HG02938 (cell line): ENCODE data around the gene ENDOD1.

ENCODE experiments used
- ATAC-seq: cut with Tn5 transposase; IDR thresholded peaks from one replicate; pipeline ENCODE4 v1.9.1; 2021; ENCODE audit warnings: mild to moderate bottlenecking, moderate library complexity; ENCODE audit not compliant: unreplicated experiment

The ENDOD1 gene

DNA sequence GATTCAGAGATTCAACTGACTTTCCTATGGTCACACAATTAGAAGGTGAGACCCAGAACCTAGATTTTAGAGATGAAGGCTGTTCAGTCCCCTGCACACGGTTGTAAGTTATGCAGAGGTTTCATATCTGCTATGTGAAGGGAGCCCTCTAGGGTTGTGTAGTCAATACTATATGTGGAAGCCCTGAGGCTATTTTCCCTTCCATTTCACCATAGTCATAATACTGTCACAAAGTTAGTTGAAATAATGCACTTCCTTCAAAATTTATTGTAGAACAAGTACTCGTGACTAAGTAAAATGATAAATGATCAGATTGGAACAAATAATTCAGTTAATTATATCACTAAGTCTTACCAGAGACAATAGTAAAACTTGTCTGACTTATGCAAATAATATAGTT is 48.8 kb downstream of the ENDOD1 start:
- ATAC-seq, result peak; percentile 79

DNA sequence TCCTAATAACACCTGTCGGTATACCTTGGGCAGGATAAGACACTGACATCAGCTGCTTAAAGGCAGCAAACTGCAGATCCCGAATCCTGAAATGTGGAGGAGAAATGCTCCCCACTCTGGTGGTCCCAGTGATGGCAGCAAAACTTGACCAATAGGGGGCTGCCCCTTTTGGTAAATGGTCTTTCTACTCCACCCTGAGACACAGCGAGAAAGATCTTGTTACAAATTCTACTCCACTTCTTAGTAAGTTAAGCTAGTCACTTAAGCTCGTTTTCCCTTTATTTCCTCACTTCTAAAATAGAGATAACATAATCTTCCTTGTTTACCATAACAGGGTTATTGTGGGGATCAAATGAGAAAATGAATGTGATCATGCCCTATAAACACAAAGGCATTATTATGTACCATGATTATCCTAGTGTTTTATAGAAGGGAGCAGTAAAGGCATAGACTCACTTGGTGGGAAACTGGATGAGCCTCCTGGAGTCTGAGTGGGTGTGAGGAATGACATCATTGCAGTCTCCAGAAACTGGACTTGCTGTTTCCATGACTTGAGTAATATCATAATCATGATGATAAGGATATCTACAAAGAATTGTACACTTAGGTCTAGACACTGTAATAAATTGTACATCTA is 50.9 kb downstream of the ENDOD1 start:
- ATAC-seq, result no peak

DNA sequence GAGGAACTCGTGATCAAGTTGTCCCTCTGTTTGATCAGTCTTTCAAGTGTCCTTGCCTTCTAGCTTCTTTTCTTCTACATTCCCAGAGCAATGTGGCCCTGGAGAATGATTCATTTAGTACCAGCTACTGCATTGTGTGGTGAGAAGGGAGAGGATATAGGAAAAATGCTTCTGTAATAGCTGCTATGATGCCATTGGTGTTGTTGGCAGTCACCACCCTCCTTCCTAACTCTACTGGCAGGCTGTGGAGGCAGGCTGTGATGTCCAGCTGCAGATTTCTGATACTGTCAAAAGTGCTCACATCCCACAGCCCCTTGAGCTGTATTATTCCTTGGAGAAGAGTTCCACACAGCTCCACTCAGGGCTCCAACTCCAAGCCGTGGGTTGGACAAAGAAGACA is 52.8 kb downstream of the ENDOD1 start:
- no peak for ATAC-seq

DNA sequence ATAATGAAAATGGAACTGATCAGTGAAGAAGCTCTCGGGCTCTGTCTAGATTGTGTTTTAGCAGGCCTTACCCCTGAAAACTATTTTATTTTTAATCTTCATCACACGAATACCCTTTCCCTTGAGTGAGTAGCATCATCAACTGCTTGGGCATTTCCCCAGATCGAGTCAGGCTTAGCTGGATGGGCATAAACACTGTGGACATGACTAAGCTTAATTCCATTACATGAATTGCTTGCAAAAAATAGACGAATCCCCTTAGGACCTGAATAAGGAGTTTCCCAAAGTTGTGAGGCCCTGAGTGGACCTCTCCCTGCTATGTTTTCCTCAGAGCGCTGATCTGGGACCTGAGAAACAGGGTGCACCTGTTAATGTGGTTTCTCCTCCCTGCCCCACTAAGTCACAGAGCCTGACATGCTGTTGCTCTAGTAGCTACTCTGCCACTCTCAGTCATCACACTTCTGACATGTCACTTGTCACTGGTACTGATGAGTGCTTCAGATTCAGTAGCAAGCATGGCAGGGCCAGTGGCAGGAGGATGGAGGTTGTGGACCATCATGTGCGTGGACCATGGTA is 53.5 kb downstream of the ENDOD1 start:
- ATAC-seq, result no peak

DNA sequence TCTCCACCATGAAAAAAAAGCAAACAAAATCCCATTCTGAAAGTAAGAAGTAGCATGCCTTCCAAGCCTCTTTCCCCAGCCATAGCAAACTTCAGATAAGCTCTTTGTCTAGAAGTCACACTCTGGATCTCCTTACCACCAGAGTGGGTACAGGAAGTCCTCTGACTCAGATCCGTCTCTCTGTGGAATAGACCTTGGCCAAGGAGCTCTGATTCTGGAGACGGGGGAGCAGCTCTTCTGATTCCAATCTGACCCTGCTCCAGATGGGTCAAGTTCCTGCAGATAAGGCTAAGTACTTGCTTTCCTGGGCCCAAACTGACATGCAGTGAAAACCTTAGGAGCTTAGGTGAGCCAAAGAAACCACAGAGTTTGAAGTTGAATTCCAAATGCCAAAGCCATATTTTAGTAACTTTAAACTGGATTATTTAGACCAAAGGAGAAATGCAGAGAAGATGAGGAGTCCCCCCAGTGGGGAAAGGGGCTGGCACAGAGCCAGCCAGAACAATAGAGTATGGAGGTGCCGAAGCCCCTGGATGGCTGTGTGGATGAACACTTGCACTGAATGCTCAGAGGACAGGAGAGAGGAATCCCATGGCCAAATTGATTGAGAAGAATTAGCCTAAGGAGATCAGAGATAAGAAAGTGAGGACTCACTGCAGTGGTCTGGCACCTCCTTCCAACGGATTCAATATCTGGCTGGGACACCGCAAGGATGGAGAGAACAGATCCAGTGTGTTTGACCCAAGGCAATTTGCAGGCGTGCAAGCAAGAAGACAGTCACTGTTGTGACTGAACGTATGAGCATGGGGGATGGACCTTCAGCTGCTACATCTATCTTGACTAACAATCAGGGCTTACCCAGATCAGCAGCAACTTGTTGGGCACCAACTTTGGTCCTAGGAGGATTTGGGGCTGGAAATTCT is 54.9 kb downstream of the ENDOD1 start:
- no peak for ATAC-seq

DNA sequence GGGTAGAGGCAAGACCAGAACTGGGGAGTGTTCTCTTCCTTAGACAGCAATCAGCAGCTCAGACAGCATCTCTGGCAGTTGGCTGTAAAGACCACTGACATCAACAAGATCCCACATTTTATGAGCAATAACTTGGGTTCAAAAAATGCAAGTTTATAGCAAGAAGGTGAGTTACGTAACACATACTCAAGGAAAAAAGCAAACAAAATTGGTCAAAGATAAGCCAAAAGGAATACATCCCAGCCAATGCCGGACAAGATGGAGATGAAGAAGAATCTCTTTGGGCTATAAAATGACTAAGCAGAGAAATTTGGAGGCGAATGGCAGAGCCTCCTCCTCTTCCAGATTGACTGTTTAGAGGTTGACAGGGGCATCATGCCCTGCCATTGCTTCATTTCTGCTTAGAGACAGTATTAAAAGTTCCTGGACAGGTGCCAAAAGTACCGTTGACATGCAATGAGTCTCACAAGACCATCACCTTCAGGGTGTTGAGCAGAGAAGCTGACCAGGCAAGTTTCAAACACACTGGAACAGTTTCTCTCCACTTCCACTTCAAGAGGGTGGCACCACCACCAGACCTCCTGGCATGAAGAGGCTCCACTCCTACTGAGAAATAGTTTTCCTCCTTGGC is 55.9 kb downstream of the ENDOD1 start:
- no peak for ATAC-seq

DNA sequence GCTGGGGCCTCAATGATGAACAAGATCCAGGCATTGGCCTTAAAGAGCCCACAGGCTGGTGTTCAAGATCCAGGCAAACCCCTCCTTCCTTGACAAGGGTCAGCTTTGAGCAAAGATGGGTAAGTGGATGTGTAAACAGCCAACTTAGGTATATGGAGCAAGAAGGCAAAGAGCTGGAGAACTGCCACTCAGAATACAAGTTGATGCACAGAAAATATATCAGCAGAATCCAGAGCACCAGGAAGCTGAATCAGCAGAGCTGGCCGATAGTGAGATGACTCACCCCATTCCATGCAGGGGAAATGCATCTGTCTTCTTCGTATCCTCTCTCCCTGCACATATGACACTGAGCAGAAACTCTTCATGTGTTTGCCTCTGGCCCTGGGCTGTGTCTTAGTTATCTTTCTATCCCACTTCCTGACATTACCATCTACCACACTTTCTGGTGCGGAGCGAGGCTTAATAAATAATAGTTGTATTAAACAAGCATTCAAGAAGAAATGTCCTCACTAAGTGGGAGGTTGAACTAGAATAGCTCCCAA is 57.8 kb downstream of the ENDOD1 start:
- no peak for ATAC-seq

DNA sequence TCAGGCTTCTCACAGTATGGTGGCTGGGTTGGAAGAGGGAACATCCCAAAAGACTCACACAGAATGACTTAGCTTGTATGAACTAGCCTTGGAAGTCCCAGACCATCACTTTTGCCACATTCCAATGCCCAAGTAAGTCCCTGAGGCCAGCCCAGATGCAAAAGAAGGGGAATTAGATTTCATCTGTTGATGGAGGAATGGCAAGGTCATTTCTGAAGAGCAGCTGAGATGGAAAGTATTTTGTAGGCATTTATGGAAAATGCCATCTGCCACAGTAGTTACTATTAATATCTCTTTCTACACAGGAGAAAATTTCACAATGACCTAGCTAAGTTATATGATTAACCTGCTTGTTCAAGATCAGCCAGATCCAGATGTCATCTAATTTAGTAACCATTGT is 58.8 kb downstream of the ENDOD1 start:
- ATAC-seq, result no peak

DNA sequence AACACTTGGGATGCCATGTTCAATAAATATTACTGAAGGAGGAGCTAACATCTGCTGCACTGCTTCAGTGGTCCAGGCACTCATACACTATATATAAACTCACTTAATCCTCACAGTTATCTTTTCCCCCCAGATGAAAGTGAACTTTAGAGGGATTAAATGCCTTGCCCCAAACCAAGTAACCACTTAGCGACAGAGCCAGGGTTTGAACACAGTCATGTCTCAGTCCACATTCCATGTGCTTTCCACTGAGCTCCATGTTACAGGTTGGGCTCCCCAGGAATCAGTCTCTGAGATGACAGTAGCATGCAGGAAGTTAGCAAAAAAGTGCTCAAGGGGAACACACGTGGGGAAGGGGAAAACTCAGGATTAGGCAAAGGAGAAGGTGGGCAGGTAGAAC is 59.3 kb downstream of the ENDOD1 start:
- ATAC-seq, result no peak

DNA sequence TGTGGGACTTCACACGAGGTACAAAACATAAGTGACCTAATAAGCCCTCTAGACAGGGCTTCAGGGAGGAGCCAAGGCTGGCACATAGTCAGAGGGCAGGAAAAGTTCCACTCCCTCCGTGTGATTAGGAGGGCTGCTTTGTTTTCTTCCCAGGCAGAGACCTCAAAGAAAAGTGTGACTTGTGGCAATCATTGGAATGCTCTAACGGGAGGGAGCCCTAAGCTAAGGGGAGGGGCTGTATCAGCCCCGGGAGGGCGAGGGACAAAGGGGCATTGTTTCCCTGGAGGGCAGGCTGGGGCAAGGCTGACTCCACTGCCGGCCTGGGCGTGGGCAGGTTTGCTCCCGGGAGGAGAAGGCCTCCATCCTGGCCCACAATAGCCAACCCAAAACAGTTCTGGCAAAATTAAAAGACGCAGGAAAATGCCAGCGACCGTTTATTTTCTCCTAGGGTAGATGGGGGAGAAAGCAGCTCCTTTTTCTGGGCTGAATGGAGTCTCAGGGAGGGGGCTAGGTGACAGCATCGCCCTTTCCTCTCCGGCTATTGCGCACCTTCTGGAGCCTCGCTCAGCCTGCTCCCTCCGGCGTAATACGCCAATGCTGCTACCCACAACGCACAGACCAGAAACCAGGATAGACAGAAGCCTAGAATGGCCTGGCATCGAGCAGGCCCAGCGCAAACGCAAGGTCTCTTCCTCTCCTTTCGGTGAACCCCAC is 60.2 kb downstream of the ENDOD1 start:
- ATAC-seq, result no peak

DNA sequence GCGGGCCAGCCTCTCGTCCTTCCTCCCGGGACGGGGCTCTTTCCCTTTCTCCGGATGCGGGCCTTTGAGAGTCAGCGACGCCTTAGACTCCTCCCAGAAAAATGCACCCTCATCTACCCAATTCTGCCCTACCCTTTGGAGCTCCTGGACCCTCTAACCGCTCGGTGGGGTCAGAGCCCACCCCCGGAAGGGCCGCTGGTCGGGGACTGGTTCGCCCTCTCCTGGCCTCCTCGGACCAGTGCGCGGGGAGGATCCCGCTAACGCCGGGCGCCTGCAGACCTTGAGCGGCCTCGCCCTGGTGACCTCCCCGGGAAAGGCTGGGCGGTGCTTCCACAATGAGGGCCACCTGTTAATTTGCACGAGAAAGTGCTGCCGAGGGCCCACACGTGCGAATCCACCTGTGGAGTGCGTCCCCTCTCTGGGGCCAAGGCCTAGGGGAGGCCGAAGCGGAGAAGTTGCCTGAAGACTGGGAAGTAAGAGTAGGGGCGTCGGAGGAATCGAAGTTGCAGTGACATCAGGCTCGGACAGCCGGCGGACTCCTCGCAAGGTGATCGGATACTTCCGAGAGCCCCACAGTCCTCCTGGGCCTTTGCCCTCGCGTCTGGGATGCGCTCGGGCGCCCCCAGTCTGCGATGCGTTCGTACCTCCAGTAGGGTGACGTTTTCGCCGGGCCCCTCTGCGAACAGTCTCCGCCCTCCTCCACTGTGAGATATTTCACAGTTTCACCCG is 61.5 kb downstream of the ENDOD1 start:
- peak; percentile 84 for ATAC-seq

DNA sequence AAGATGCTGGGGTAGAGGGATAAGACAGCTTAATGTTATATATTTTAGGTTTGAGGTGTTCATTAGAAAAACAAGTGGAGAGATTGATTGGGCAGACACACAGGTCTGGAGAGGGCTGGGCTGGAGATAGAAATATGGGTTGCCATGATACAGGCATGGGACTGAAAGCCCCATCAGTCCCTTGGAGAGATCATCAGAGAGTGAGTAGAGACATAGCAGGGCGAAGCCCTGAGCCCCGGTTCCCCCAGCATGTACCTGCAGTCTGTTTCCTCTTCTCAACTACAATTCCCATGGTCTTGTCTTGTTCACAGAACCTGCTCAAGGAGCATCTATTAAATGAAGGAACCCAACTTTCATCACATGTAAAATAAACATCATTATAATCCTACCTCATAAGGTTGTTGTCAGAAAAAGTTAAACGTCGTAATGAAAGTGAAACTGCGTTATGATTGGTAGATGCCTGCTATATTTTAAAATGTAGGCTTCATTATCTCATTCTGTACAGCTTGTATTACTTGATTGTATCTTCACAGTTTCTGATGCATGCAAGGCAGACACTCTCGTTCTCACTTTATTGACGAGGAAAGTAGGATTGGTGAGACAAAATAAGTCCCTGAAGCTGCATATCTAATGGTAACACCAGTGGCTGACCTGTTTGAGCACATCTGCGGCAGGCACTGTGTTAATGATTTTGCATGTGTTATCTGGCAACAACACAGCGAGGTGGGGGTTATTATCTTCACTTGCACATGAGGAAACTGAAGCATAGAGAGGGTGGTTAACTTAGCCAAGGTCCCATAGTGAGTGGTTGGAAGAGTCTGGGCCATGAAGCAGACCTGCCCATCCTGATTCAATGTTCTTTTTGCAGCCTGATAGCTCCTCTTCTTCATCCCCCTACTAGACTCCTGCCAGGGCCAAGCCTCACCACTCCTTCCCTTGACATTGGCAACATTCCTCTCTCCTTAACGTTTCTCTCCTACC is 63.5 kb downstream of the ENDOD1 start:
- ATAC-seq, result no peak

DNA sequence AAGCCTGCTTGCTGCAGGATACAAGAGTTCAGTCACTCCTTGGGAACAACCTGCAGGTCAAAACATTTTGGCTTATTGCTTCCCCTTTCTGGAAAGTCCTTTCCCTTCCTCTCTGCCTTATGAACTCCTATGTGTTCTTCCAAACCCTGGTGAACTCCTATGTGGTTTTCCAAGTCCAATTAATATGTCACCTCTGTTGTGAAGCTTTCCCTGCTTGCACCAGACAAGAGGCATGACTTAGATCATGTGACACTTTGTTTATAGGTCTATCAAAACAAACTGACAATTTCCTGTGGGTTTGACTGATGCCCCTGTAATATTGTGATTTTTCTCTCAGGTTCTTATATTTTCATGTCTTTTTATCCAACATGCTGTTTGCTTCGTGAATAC is 64.2 kb downstream of the ENDOD1 start:
- no peak for ATAC-seq

DNA sequence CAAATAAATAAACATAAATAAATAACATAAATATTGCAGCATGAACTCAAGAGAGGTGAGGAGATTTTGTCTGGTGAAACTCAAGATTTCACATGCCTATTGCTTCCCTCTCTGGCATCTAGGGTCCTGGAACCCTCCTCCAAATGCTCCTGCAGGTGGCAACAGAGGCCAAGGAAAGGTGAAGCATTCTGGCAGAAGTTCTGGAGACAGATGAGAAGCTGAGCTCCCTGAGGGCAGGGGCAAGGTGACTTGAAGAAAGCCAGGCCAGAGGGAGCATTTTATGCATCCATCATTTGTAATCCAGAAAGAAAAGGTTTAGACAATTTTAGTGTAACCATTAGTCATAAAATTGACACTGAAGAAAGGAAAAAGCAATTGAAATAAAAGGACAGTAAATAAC is 64.9 kb downstream of the ENDOD1 start:
- no peak for ATAC-seq

DNA sequence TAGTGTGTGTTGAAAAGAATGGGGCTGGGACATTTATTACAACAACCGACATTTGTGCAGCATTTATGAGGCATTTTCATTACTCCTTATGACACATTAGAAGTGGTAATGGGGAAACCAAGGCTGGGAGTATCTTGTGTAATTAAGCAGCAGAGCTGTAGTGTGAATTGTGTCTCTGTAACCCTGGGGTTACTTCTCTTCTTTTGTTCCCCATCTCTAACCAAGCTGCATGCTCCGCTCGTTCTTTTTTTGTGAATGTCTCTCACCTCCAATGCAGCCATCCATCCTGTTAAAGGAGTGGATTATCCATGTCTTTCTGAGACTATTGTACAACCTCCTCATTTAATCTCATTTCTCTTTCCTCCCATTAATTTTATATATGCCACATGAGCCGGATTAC is 65.7 kb downstream of the ENDOD1 start:
- no peak for ATAC-seq

DNA sequence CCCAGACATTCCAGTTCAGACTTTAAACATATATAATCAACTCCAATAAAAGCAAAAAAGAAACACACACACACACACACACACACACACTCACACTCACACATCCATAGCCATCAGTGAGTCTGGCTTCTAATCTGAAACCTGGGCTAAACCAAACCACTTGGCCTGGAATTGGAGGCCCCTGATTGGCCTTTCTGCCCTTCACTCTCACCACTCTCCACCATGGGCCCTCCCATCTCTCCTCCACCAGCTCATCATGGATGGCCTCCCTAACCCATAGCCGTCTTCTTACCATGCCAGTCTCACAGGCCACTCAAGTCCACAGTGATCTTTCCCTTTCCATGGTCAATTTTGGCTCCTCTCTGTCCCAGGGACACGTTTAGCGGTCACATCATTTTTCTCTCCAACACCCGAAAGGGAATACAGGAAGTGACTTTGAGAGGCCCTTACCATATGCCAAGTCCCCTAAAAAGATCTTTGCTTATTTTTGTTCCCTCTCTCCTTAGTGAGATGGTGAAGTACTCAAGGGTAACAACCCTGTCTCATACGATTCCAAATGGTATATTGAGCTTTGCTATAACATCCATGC is 66.6 kb downstream of the ENDOD1 start:
- ATAC-seq, result no peak

DNA sequence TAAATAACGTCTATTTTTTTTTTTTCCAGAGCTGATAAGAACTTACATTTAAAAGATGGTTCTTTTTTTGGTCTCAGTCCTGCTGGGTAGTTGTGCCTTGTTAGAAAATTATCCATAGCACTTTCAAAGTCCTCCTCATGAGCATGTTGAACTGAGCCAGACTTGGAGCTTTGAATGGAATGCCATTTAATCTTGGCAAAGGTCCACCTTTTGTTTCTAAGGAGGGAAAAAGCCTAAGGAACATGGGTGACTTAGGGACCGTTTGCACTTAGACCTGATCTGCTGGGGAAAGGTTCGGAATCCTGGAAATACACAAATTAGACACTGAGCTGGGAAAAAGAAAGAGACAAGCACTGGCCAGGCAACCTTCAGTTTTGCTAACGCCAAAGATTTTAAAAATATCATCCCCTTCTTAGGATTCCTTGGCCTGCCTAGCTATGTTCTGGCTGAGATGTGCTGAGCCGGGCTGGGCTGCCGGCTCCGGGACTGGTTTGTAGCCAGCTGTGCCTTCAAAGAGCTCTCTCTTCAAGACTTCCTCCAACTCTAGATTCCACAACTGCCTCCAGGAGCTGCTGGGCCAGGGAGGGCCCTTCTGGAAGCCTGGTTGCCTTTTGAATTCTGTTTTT is 67.4 kb downstream of the ENDOD1 start:
- no peak for ATAC-seq

DNA sequence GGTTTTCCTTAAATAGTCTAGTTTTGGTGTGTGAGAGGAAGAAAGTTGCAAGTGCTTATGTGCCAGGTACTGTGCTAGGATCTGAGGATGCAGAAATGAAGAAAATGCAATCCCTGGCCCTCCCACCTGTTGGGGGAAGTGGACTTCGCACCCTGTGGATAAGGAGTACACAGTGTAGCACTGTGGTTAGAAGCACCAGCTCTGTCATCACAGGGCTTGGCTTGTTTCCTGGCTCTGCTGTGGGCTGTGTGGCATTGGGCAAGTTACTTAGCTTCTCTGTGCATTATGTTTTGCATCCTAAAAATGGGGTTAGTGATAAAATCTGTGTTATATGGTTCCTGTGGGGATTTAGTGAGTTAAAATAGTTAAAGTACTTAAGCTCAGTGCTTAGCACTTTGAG is 68.2 kb downstream of the ENDOD1 start:
- ATAC-seq, result no peak
